ENCODE results near the gene IL1RAP.

Gene IL1RAP

DNA sequence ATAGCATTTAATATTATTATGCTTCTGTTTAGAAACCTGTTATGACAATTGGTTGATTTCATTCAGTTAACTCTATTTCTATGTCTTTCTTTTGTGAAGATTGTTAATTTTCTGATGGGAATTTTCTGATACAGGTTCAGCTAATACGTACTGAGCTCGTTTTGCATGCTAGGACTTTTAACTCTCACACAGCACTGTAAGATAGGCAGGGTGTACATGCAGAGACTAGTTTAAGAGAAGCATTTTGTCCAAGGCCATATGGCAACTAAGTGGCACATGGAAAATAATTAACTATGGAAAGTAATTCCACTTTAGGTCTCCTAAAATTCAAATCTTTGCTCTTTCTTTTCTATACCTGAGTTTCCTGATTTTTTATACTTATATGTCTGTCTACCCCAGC lies 81.9 kb downstream of the IL1RAP start (continued):
- TF ChIP-seq, protein P1, sequence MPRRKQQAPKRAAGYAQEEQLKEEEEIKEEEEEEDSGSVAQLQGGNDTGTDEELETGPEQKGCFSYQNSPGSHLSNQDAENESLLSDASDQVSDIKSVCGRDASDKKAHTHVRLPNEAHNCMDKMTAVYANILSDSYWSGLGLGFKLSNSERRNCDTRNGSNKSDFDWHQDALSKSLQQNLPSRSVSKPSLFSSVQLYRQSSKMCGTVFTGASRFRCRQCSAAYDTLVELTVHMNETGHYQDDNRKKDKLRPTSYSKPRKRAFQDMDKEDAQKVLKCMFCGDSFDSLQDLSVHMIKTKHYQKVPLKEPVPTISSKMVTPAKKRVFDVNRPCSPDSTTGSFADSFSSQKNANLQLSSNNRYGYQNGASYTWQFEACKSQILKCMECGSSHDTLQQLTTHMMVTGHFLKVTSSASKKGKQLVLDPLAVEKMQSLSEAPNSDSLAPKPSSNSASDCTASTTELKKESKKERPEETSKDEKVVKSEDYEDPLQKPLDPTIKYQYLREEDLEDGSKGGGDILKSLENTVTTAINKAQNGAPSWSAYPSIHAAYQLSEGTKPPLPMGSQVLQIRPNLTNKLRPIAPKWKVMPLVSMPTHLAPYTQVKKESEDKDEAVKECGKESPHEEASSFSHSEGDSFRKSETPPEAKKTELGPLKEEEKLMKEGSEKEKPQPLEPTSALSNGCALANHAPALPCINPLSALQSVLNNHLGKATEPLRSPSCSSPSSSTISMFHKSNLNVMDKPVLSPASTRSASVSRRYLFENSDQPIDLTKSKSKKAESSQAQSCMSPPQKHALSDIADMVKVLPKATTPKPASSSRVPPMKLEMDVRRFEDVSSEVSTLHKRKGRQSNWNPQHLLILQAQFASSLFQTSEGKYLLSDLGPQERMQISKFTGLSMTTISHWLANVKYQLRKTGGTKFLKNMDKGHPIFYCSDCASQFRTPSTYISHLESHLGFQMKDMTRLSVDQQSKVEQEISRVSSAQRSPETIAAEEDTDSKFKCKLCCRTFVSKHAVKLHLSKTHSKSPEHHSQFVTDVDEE (CRISPR knock-in tag; IDR thresholded peaks at IDR 0.05), result no peak

DNA sequence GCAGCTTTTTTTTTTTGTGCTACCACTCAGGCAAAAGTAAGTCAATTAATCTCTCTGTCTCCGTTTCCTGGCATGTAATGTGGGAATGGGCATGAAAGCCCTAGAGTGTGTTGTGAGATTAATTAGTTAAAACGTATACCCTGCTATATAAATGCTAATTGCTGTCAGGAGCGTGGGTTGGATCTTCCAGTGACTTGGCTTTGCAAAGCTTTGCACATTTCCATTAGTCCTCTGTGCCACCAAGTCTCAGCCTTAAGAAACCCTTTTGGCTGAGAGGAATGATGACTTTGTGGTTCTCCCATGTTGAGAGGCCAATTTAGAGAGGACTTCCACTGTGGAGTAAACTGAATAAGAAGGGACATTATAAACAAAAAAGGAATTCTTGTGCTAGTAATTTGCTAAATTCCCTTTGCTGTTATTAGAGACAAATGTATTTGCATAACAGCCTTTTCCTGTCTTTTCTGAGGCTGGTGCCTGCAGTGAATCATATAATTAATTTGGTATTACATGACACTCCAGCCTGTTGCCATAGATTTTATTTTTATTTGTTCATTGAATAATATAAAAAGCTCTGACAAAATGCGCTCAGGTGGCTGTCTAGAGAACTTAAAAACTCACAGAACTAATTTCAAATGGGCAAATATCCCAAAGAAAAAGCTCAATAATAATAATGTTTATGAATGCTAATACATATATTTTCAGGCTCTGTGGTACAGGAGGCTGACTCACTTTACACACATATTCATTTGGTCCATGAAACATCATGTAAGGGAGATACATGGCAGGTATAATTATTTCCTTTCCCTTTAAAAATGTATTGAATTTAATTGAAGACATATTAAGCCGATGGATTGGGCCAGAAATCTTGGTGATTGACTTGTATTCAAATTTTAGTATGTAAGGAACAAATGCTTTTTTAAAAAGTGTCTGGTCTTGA lies 82.7 kb downstream of the IL1RAP start:
- ATAC-seq, result peak; percentile 37; the same call in 1 of the 3 replicates
- TF ChIP-seq, protein P2, sequence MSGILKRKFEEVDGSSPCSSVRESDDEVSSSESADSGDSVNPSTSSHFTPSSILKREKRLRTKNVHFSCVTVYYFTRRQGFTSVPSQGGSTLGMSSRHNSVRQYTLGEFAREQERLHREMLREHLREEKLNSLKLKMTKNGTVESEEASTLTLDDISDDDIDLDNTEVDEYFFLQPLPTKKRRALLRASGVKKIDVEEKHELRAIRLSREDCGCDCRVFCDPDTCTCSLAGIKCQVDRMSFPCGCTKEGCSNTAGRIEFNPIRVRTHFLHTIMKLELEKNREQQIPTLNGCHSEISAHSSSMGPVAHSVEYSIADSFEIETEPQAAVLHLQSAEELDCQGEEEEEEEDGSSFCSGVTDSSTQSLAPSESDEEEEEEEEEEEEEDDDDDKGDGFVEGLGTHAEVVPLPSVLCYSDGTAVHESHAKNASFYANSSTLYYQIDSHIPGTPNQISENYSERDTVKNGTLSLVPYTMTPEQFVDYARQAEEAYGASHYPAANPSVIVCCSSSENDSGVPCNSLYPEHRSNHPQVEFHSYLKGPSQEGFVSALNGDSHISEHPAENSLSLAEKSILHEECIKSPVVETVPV (CRISPR knock-in tag; IDR thresholded peaks at IDR 0.05), result no peak
- no peak for TF ChIP-seq ZFP30 (CRISPR knock-in tag; IDR thresholded peaks at IDR 0.05)

DNA sequence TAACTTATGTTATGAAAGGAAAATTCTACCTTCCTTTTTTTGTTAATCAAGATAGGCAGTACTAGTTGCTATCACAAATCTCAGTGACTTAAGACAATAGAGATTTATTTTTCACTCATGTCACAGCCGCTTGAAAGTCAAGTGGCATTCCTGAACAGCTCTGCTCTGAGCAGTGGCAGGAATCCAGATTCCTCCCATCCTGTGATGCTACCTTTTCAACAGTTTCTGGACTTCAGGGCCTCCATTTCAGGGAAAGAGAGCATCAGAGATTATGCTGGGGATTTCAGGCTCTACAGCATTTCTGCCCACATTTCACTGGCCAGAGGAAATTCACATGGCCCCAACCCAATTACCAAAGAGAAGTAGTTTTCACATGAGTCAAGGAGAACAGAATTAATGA lies 83.4 kb downstream of the IL1RAP start:
- ATAC-seq, result peak; percentile 66
- TF ChIP-seq, protein P3, sequence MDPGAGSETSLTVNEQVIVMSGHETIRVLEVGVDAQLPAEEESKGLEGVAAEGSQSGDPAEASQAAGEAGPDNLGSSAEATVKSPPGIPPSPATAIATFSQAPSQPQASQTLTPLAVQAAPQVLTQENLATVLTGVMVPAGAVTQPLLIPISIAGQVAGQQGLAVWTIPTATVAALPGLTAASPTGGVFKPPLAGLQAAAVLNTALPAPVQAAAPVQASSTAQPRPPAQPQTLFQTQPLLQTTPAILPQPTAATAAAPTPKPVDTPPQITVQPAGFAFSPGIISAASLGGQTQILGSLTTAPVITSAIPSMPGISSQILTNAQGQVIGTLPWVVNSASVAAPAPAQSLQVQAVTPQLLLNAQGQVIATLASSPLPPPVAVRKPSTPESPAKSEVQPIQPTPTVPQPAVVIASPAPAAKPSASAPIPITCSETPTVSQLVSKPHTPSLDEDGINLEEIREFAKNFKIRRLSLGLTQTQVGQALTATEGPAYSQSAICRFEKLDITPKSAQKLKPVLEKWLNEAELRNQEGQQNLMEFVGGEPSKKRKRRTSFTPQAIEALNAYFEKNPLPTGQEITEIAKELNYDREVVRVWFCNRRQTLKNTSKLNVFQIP (CRISPR knock-in tag; IDR thresholded peaks at IDR 0.05; ENCODE audit: borderline replicate concordance, low read depth), result no peak
- TF ChIP-seq ESRRG (CRISPR knock-in tag; IDR thresholded peaks at IDR 0.05), result no peak
- no peak for TF ChIP-seq CSDC2 (CRISPR knock-in tag; IDR thresholded peaks at IDR 0.05)
- no peak for TF ChIP-seq TCF4 (CRISPR knock-in tag; IDR thresholded peaks at IDR 0.05; ENCODE audit: borderline replicate concordance)
- no peak for TF ChIP-seq ZNF8 (CRISPR knock-in tag; IDR thresholded peaks at IDR 0.05)
- TF ChIP-seq OSR1 (CRISPR knock-in tag; IDR thresholded peaks at IDR 0.05), result no peak
- TF ChIP-seq ARNTL (CRISPR knock-in tag; IDR thresholded peaks at IDR 0.05; ENCODE audit: borderline replicate concordance, low read depth), result no peak
- TF ChIP-seq, protein P4, sequence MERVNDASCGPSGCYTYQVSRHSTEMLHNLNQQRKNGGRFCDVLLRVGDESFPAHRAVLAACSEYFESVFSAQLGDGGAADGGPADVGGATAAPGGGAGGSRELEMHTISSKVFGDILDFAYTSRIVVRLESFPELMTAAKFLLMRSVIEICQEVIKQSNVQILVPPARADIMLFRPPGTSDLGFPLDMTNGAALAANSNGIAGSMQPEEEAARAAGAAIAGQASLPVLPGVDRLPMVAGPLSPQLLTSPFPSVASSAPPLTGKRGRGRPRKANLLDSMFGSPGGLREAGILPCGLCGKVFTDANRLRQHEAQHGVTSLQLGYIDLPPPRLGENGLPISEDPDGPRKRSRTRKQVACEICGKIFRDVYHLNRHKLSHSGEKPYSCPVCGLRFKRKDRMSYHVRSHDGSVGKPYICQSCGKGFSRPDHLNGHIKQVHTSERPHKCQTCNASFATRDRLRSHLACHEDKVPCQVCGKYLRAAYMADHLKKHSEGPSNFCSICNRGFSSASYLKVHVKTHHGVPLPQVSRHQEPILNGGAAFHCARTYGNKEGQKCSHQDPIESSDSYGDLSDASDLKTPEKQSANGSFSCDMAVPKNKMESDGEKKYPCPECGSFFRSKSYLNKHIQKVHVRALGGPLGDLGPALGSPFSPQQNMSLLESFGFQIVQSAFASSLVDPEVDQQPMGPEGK (CRISPR knock-in tag; IDR thresholded peaks at IDR 0.05; ENCODE audit: borderline replicate concordance), result no peak
- TF ChIP-seq, protein P2 (CRISPR knock-in tag; IDR thresholded peaks at IDR 0.05), result no peak
- TF ChIP-seq BACH2 (CRISPR knock-in tag; IDR thresholded peaks at IDR 0.05; ENCODE audit: borderline replicate concordance), result no peak
- TF ChIP-seq ISL1 (CRISPR knock-in tag; IDR thresholded peaks at IDR 0.05), result no peak
- no peak for TF ChIP-seq TOX (CRISPR knock-in tag; IDR thresholded peaks at IDR 0.05; ENCODE audit: borderline replicate concordance)
- no peak for TF ChIP-seq SNAI2 (CRISPR knock-in tag; IDR thresholded peaks at IDR 0.05)
- no peak for TF ChIP-seq GLIS3 (CRISPR knock-in tag; IDR thresholded peaks at IDR 0.05)
- TF ChIP-seq, protein P5, sequence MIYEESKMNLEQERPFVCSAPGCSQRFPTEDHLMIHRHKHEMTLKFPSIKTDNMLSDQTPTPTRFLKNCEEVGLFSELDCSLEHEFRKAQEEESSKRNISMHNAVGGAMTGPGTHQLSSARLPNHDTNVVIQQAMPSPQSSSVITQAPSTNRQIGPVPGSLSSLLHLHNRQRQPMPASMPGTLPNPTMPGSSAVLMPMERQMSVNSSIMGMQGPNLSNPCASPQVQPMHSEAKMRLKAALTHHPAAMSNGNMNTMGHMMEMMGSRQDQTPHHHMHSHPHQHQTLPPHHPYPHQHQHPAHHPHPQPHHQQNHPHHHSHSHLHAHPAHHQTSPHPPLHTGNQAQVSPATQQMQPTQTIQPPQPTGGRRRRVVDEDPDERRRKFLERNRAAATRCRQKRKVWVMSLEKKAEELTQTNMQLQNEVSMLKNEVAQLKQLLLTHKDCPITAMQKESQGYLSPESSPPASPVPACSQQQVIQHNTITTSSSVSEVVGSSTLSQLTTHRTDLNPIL (CRISPR knock-in tag; IDR thresholded peaks at IDR 0.05; ENCODE audit: low read depth), result no peak
- no peak for TF ChIP-seq ZNF70 (CRISPR knock-in tag; IDR thresholded peaks at IDR 0.05)
- TF ChIP-seq, protein P1 (CRISPR knock-in tag; IDR thresholded peaks at IDR 0.05), result no peak
- TF ChIP-seq ZFP30 (CRISPR knock-in tag; IDR thresholded peaks at IDR 0.05), result no peak

All from SK-N-SH treated with all-trans-retinoic acid at 6 μM for 48 hours (cell line).